Mesothelial cell of epicardium (in vitro differentiated cells): ENCODE results near the gene CYP2A6. TPM values are rescaled to one million over a fixed set of nuclear protein-coding genes. Genes with fewer than 3 reads are reported as not detected.
A peak's percentile ranks its signal among the peaks of the same experiment; 100 is the strongest.

Experiments used
- DNase-seq, 2 experiments: peaks; one replicate each; pipeline ENCODE4 v3.0.0; 2021; ENCODE audit warnings: low spot score in 2 of 2; ENCODE audit not compliant: unreplicated experiment in 2 of 2
- H3K27ac Mint-ChIP-seq: 2 replicates; pipeline ENCODE4 v1.8.0; 2021; ENCODE audit warnings: mixed read lengths
- H3K27me3 Mint-ChIP-seq: 2 replicates; pipeline ENCODE4 v1.8.0; 2021; ENCODE audit warnings: low read depth, mixed read lengths
- H3K36me3 Mint-ChIP-seq: 2 replicates; pipeline ENCODE4 v1.8.0; 2021; ENCODE audit warnings: mixed read lengths
- H3K4me1 Mint-ChIP-seq: 2 replicates; pipeline ENCODE4 v1.8.0; 2021; ENCODE audit warnings: mixed read lengths
- H3K4me3 Mint-ChIP-seq: 2 replicates; pipeline ENCODE4 v1.8.0; 2021; ENCODE audit warnings: mild to moderate bottlenecking, moderate library complexity, mixed read lengths
- H3K9me3 Mint-ChIP-seq: 2 replicates; pipeline ENCODE4 v1.8.0; 2021; ENCODE audit warnings: mixed read lengths
- total RNA-seq: library from RNA; stranded (reverse); gene quantifications from 3 replicates; pipeline ENCODE4 v1.2.1, GENCODE V29; 2021
- TF ChIP-seq, protein P1 (sequence below): fragments of 200-600 bp; sonication (generic); IDR thresholded peaks from one replicate; pipeline ENCODE4 v1.5.0; 2021; ENCODE audit warnings: antibody characterized with exemption; ENCODE audit not compliant: unreplicated experiment

Gene CYP2A6
- total RNA-seq, 1 donor from 2014 or later, result 0.34 TPM

DNA sequence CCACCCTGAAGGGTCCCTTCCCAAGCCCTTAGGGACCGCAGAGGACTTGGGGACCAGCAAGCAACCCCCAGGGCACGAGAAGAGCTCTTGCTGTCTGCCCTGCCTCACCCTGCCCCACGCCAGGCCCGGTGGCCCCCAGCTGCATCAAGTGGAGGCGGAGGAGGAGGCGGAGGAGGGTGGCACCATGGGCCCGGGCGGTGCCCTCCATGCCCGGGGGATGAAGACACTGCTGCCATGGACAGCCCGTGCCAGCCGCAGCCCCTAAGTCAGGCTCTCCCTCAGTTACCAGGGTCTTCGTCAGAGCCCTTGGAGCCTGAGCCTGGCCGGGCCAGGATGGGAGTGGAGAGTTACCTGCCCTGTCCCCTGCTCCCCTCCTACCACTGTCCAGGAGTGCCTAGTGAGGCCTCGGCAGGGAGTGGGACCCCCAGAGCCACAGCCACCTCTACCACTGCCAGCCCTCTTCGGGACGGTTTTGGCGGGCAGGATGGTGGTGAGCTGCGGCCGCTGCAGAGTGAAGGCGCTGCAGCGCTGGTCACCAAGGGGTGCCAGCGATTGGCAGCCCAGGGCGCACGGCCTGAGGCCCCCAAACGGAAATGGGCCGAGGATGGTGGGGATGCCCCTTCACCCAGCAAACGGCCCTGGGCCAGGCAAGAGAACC is 49.8 kb downstream of the CYP2A6 start:
- Mint-ChIP-seq H3K36me3 (peaks cover 2% of the 10 kb centered on the region), H3K27me3 (no peaks in the 10 kb centered on the region), H3K9me3 (no peaks in the 10 kb centered on the region), H3K4me3 (peak overlapping the region; percentile 82), H3K27ac (peak overlapping the region; percentile 94), H3K4me1 (peaks cover 47% of the 10 kb centered on the region)
- TF ChIP-seq, protein P1, sequence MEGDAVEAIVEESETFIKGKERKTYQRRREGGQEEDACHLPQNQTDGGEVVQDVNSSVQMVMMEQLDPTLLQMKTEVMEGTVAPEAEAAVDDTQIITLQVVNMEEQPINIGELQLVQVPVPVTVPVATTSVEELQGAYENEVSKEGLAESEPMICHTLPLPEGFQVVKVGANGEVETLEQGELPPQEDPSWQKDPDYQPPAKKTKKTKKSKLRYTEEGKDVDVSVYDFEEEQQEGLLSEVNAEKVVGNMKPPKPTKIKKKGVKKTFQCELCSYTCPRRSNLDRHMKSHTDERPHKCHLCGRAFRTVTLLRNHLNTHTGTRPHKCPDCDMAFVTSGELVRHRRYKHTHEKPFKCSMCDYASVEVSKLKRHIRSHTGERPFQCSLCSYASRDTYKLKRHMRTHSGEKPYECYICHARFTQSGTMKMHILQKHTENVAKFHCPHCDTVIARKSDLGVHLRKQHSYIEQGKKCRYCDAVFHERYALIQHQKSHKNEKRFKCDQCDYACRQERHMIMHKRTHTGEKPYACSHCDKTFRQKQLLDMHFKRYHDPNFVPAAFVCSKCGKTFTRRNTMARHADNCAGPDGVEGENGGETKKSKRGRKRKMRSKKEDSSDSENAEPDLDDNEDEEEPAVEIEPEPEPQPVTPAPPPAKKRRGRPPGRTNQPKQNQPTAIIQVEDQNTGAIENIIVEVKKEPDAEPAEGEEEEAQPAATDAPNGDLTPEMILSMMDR, result no peak
- DNase-seq, result no peak

DNA sequence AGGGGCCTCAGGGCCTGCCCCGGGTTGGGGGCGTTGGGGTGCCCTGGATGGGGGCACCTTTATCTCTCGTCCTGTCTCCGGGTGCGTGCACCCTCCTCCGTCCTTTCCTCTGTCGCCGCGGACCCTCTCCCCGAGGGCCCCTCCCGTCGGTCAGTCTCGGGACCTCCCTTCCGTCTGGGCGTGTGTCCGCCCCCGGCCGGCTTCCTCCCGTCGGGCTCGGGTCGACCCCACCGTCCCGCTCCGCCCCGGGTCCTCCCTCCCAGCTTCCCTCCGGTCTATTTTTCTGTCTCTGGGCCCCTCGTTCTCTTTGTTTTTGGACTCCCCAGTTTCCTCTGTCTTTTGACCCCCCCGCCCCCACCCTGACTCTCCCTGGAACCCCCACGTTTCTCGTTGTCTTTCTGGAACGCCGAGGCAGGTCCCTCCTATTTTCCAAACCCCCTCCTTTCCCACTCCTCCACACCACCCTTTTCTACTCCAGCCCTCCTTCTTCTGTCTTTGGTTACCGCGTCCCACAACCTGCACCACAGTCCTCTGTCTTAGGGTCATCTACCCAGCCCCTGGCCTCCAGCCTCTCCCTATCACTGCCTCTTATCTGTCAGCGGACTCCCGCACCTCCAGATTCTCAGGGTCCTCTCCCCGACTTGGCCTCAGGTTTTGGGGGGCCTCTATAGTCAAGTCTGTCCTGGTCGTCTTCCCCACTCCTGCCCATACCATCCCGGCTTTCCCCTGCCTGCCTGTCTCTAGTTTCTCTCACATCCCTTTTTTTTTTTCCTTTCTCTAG is 50.5 kb downstream of the CYP2A6 start:
- TF ChIP-seq, protein P1, result no peak
- Mint-ChIP-seq H3K36me3 (peaks cover 2% of the 10 kb centered on the region), H3K9me3 (no peaks in the 10 kb centered on the region), H3K27ac (peak overlapping the region; percentile 94), H3K4me3 (peak overlapping the region; percentile 82), H3K4me1 (peaks cover 44% of the 10 kb centered on the region), H3K27me3 (no peaks in the 10 kb centered on the region)
- no peak for DNase-seq

DNA sequence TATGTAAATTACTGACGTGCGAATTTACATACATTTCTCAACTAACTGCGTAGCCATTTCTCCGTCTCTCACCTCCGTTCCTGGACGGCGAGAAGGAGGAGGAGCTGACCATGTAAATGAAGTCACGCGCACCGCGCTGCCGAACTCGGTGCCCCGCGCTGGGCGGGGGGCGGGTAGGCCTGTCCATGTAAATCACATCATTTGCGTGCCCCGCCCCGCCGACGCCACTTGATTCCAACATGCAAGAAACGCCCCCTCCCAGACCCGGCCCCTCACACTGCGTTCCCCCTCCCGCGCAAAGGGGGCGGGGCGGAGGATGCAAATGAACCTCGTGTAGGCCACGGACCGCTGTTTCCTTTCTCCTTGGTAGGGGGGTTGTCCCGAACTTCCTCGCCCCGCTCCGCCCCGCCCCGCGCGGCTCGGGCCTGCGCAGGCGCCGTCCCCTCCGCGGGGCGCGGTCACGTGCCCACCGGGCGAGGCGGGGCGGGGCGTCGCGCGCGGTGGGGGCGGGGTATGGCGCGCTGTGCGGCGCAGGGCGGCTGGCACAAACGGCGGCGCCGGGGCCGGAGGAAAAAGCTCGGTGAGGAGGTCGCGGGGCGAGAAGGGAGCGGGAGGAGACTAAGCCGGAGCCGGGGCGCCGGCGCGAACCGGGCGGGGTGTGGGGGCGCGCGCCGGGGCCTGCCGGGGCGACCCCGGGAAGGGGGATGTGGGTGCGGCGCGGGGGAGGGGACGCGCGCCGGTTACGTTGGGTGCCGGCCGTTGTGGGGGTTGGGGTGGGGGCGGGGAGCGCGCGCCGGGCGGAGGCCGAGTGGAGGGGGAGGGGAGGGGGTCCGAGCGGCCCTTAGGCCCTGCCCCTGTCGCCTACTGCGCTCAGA is 51.3 kb downstream of the CYP2A6 start, which contains the start of gene EGLN2:
TSS of gene EGLN2 (plus strand) at position 509 of the 875 bp plus-strand sequence. CDS start 1,382 bp downstream, outside the sequence.
- peak within 1 kb of the TSS; percentile 99 for H3K27ac Mint-ChIP-seq
- peak; percentile 100 for DNase-seq
- no peaks in the 10 kb centered on the region for H3K27me3 Mint-ChIP-seq
- TF ChIP-seq, protein P1, result no peak
- peaks cover 40% of the 10 kb centered on the region for H3K4me1 Mint-ChIP-seq
- H3K36me3 Mint-ChIP-seq, result peaks cover 2% of the 10 kb centered on the region
- H3K4me3 Mint-ChIP-seq, result peak within 1 kb of the TSS; percentile 85
- H3K9me3 Mint-ChIP-seq, result no peaks in the 10 kb centered on the region

DNA sequence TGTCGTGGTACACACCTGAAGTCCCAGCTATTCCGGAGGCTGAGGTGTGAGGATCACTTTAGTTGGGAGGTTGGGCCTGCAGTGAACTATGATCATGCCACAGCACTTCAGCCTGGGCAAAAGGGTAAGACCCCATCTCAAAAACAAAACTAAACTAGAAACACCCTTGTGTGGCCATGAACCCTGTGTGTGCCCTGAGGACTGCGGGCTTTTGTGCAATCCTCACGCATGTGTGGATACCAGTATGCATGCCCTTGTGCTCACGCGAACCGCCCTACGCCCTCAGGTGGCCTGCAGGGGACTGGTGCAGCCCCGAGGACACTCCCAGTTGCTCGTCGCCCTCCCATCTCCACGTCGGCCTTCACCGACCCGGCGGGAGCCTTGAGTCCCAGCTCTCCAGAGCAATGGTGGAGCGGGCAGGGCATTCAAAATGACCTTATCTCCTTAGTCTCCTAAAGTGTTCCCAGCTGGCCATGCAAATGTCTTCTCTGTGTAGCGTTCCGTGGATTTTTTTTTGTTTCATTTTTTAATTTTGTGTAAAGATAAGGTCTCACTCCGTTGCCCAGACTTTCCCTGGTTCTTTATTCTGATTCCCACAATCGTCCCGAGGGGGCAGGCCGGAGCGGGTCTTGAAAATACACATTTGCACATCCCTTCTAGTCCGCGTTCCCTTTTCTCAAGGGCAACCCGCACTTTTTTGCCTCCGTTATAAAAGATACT is 52.1 kb downstream of the CYP2A6 start:
- H3K27me3 Mint-ChIP-seq, result no peaks in the 10 kb centered on the region
- peaks cover 2% of the 10 kb centered on the region for H3K36me3 Mint-ChIP-seq
- TF ChIP-seq, protein P1, result peak; percentile 52
- peaks cover 32% of the 10 kb centered on the region for H3K4me1 Mint-ChIP-seq
- peak overlapping the region; percentile 85 for H3K4me3 Mint-ChIP-seq
- DNase-seq, result no peak
- H3K27ac Mint-ChIP-seq, result peak overlapping the region; percentile 99
- no peaks in the 10 kb centered on the region for H3K9me3 Mint-ChIP-seq
